SK-N-SH treated with all-trans-retinoic acid at 6 μM for 48 hours (cell line): Measurements from ENCODE around the gene ITCH.

ENCODE experiments used
- ATAC-seq: fragments of 200-7000 bp; cut with Tn5 transposase; 3 replicates; pipeline ENCODE4 v1.9.1; 2020; ENCODE audit warnings: mild to moderate bottlenecking, moderate library complexity
- ARNTL ChIP-seq: fragments of 450-650 bp; formaldehyde crosslinking; IDR thresholded peaks from 2 replicates; pipeline ENCODE4 v1.5.0; 2020; ENCODE audit warnings: low read depth, mild to moderate bottlenecking, moderate library complexity, borderline replicate concordance
- BACH2 ChIP-seq: fragments of 250-450 bp; sonication (Bioruptor Pico); IDR thresholded peaks from 2 replicates; pipeline ENCODE4 v1.9.0; 2021; ENCODE audit warnings: mild to moderate bottlenecking, borderline replicate concordance
- CREB5 ChIP-seq: fragments of 250-450 bp; sonication (Bioruptor Pico); IDR thresholded peaks from 2 replicates; pipeline ENCODE4 v1.5.1; 2020; ENCODE audit warnings: low read depth, mild to moderate bottlenecking, moderate library complexity
- CSDC2 ChIP-seq: fragments of 250-450 bp; sonication (Bioruptor Pico); IDR thresholded peaks from 2 replicates; pipeline ENCODE4 v1.5.0; 2020; ENCODE audit warnings: mild to moderate bottlenecking, moderate library complexity
- CSRNP3 ChIP-seq: fragments of 250-450 bp; sonication (Bioruptor Pico); IDR thresholded peaks from 2 replicates; pipeline ENCODE4 v1.5.1; 2021; ENCODE audit warnings: mild to moderate bottlenecking, moderate library complexity
- GLIS3 ChIP-seq: fragments of 250-450 bp; sonication (Bioruptor Pico); IDR thresholded peaks from 2 replicates; pipeline ENCODE4 v1.5.0; 2020; ENCODE audit warnings: mild to moderate bottlenecking, moderate library complexity
- ISL1 ChIP-seq: fragments of 250-450 bp; sonication (Bioruptor Pico); IDR thresholded peaks from 2 replicates; pipeline ENCODE4 v2.1.2; 2022; ENCODE audit warnings: mild to moderate bottlenecking, moderate library complexity
- OSR1 ChIP-seq: fragments of 250-450 bp; sonication (Bioruptor Pico); IDR thresholded peaks from 2 replicates; pipeline ENCODE4 v1.8.0; 2022; ENCODE audit warnings: moderate library complexity, mild to moderate bottlenecking, inconsistent platforms
- PATZ1 ChIP-seq: fragments of 250-450 bp; sonication (Bioruptor Pico); IDR thresholded peaks from 2 replicates; pipeline ENCODE4 v1.8.0; 2020; ENCODE audit warnings: mild to moderate bottlenecking, moderate library complexity, borderline replicate concordance
- POU6F1 ChIP-seq: fragments of 250-450 bp; sonication (Bioruptor Pico); IDR thresholded peaks from 2 replicates; pipeline ENCODE4 v1.8.0; 2021; ENCODE audit warnings: low read depth, mild to moderate bottlenecking, moderate library complexity, borderline replicate concordance
- PPARA ChIP-seq: fragments of 250-450 bp; sonication (Bioruptor Pico); IDR thresholded peaks from 2 replicates; pipeline ENCODE4 v1.5.0; 2020; ENCODE audit warnings: mild to moderate bottlenecking, borderline replicate concordance
- SNAI2 ChIP-seq: fragments of 250-450 bp; sonication (Bioruptor Pico); IDR thresholded peaks from 2 replicates; pipeline ENCODE4 v1.5.0; 2020; ENCODE audit warnings: mild to moderate bottlenecking, moderate library complexity
- TOX ChIP-seq: fragments of 250-450 bp; sonication (Bioruptor Pico); IDR thresholded peaks from 2 replicates; pipeline ENCODE4 v1.8.0; 2021; ENCODE audit warnings: mild to moderate bottlenecking, moderate library complexity, borderline replicate concordance
- TSHZ2 ChIP-seq: fragments of 250-450 bp; sonication (Bioruptor Pico); IDR thresholded peaks from 2 replicates; pipeline ENCODE4 v1.5.0; 2020; ENCODE audit warnings: mild to moderate bottlenecking, moderate library complexity
- ZC3H10 ChIP-seq: fragments of 250-450 bp; sonication (Bioruptor Pico); IDR thresholded peaks from 2 replicates; pipeline ENCODE4 v1.5.1; 2021; ENCODE audit warnings: mild to moderate bottlenecking, moderate library complexity
- ZFP3 ChIP-seq: fragments of 250-450 bp; sonication (Bioruptor Pico); IDR thresholded peaks from 2 replicates; pipeline ENCODE4 v1.5.0; 2020; ENCODE audit warnings: mild to moderate bottlenecking, moderate library complexity
- ZFP30 ChIP-seq: fragments of 450-650 bp; formaldehyde crosslinking; IDR thresholded peaks from 2 replicates; pipeline ENCODE4 v1.5.0; 2022; ENCODE audit warnings: mild to moderate bottlenecking, moderate library complexity
- ZNF565 ChIP-seq: fragments of 450-650 bp; formaldehyde crosslinking; conservative IDR thresholded peaks from 2 replicates; pipeline ENCODE4 v1.5.0; 2020; ENCODE audit warnings: low read depth, mild to moderate bottlenecking, moderate library complexity
- ZNF8 ChIP-seq: fragments of 450-650 bp; formaldehyde crosslinking; IDR thresholded peaks from 2 replicates; pipeline ENCODE4 v1.5.0; 2020; ENCODE audit warnings: mild to moderate bottlenecking, moderate library complexity

Gene ITCH

GRCh38 chr20:34363062-34363464 is at the start of gene ITCH:
Gene ITCH, plus strand, starts transcription at chr20:34363273. Its CDS starts 30,539 bp downstream, at chr20:34393812.
- ATAC-seq, result peak; percentile 100
- TF ChIP-seq ZNF8 (CRISPR knock-in tag), result no peak
- TF ChIP-seq OSR1, result no peak
- TF ChIP-seq ZFP30 (CRISPR knock-in tag), result no peak
- TF ChIP-seq POU6F1 (CRISPR knock-in tag), result no peak
- no peak for TF ChIP-seq TSHZ2 (CRISPR knock-in tag)
- no peak for TF ChIP-seq GLIS3 (CRISPR knock-in tag)
- TF ChIP-seq PPARA, result no peak
- no peak for TF ChIP-seq TOX (CRISPR knock-in tag)

GRCh38 chr20:34315236-34315635 is 47.8 kb upstream of the ITCH start:
- TF ChIP-seq ISL1, result no peak
- no peak for TF ChIP-seq PATZ1 (CRISPR knock-in tag)
- TF ChIP-seq ZNF8 (CRISPR knock-in tag), result no peak
- TF ChIP-seq CSDC2 (CRISPR knock-in tag), result no peak
- TF ChIP-seq ARNTL, result no peak
- no peak for TF ChIP-seq ZFP3 (CRISPR knock-in tag)
- no peak for TF ChIP-seq ZNF565 (CRISPR knock-in tag)
- no peak for TF ChIP-seq ZC3H10 (CRISPR knock-in tag)
- no peak for TF ChIP-seq ZFP30 (CRISPR knock-in tag)
- no peak for TF ChIP-seq OSR1
- TF ChIP-seq CREB5 (CRISPR knock-in tag), result no peak
- TF ChIP-seq SNAI2 (CRISPR knock-in tag), result no peak
- TF ChIP-seq CSRNP3 (CRISPR knock-in tag), result no peak
- no peak for ATAC-seq

- ATAC-seq, result no peak
- TF ChIP-seq ZFP30 (CRISPR knock-in tag) (no peak), CREB5 (CRISPR knock-in tag) (no peak), CSDC2 (CRISPR knock-in tag) (no peak), TOX (CRISPR knock-in tag) (no peak), SNAI2 (CRISPR knock-in tag) (no peak), BACH2 (CRISPR knock-in tag) (no peak), ISL1 (no peak), TSHZ2 (CRISPR knock-in tag) (no peak), ZNF8 (CRISPR knock-in tag) (no peak), ARNTL (no peak), CSRNP3 (CRISPR knock-in tag) (no peak)
Measured at GRCh38 chr20:34316196-34316814, 46.8 kb upstream of the ITCH start.
